Sigmoid colon (tissue), 4 donors: ENCODE data around the gene SDC1.

Experiments used
- CTCF ChIP-seq, 4 experiments: fragments of 450-650 bp in 3 of 4; fragments of 200-600 bp in 1 of 4; IDR thresholded peaks; one replicate each; pipeline ENCODE4 v1.5.1; 2016 to 2019; ENCODE audit warnings: antibody characterized with exemption in 4 of 4, mild to moderate bottlenecking in 3 of 4, moderate library complexity in 2 of 4
- EP300 ChIP-seq, 4 donors: sonication (generic); formaldehyde crosslinking; IDR thresholded peaks; one replicate each; pipeline ENCODE4 v1.6.1; 2017; ENCODE audit warnings: antibody characterized with exemption in 4 of 4
- POLR2A ChIP-seq, 2 donors: fragments of 450-650 bp; IDR thresholded peaks; one replicate each; pipeline ENCODE4 v1.6.1; 2016; ENCODE audit warnings: antibody characterized with exemption in 2 of 2, mild to moderate bottlenecking in 2 of 2, moderate library complexity in 2 of 2
- POLR2AphosphoS5 ChIP-seq, 4 donors: sonication (generic); formaldehyde crosslinking; IDR thresholded peaks; one replicate each; pipeline ENCODE4 v1.6.1; 2017; ENCODE audit warnings: antibody characterized with exemption in 4 of 4

- no peak for TF ChIP-seq CTCF (IDR thresholded peaks at IDR 0.05)
- no peak for TF ChIP-seq POLR2AphosphoS5 (IDR thresholded peaks at IDR 0.05)
- TF ChIP-seq POLR2A (IDR thresholded peaks at IDR 0.05), result no peak
- TF ChIP-seq EP300 (IDR thresholded peaks at IDR 0.05), result no peak
Observed at GRCh38 chr2:20217041-20217970, 7.6 kb downstream of the SDC1 start.
